Measurements from ENCODE around the gene GRM2.

- TF ChIP-seq POLR2AphosphoS5 (IDR thresholded peaks at IDR 0.05; ENCODE audit: low read length) (no peak), NBN (IDR thresholded peaks at IDR 0.05) (no peak), RELA (IDR thresholded peaks at IDR 0.05; ENCODE audit: borderline replicate concordance, partially characterized antibody) (no peak), TAF1 (IDR thresholded peaks at IDR 0.05; ENCODE audit: borderline replicate concordance, low read depth, low read length) (no peak), CTCF (IDR thresholded peaks at IDR 0.05 in 2 of 3, conservative IDR thresholded peaks at IDR 0.05 in 1 of 3; ENCODE audit: control insufficient read depth in 2 of 3, extremely low read depth in 1 of 3, insufficient read depth in 1 of 3, low read depth in 3 of 3, low read length in 3 of 3) (no peak), NFXL1 (IDR thresholded peaks at IDR 0.05; ENCODE audit: borderline replicate concordance) (no peak), STAT1 (conservative IDR thresholded peaks at IDR 0.05) (no peak), HCFC1 (IDR thresholded peaks at IDR 0.05; ENCODE audit: low read length) (no peak)
These were observed 2.1 kb downstream of the GRM2 start for GRCh38 chr3:51709004-51709420.
